Adrenal gland (tissue), 5 donors: ENCODE measurements around the gene IDH3A.

Source experiments
- CTCF ChIP-seq, 6 experiments: fragments of 450-650 bp in 4 of 6; fragments of 200-600 bp in 2 of 6; sonication (generic) in 1 of 6; IDR thresholded peaks; 1 replicate in 5 of 6; 2 replicates in 1 of 6; pipeline versions ENCODE4 v1.5.1 to v1.8.0; 2016 to 2021; ENCODE audit warnings: antibody characterized with exemption in 6 of 6, mild to moderate bottlenecking in 2 of 6, moderate library complexity in 1 of 6
- POLR2A ChIP-seq, 2 donors: fragments of 450-650 bp; IDR thresholded peaks; one replicate each; pipeline ENCODE4 v1.6.1; 2017; ENCODE audit warnings: antibody characterized with exemption in 2 of 2, mild to moderate bottlenecking in 2 of 2, moderate library complexity in 1 of 2
- donor health status: DM: no; HTN: no; CAD: no.

GRCh38 chr15:78213956-78214355 lies 64.8 kb downstream of the IDH3A start:
- TF ChIP-seq CTCF (IDR thresholded peaks at IDR 0.05) = no peak
- TF ChIP-seq POLR2A (IDR thresholded peaks at IDR 0.05) = no peak
